SU-DHL-6 (cell line): Measurements from ENCODE around the gene DEDD2.

ENCODE experiments used
- EZH2phosphoT487 ChIP-seq: fragments of 200-600 bp; sonication (generic), shearing (Covaris generic); conservative IDR thresholded peaks from 2 replicates; pipeline ENCODE4 v1.6.1; 2018; ENCODE audit warnings: mild to moderate bottlenecking, antibody characterized with exemption, low read length, moderate library complexity, mixed read lengths
- TF ChIP-seq, protein P1 (sequence below): fragments of 200-600 bp; sonication (generic); IDR thresholded peaks from one replicate; pipeline ENCODE4 v1.5.1; 2017; ENCODE audit warnings: antibody characterized with exemption, mild to moderate bottlenecking, low read length, moderate library complexity; ENCODE audit not compliant: insufficient read depth, poor library complexity, severe bottlenecking

DNA sequence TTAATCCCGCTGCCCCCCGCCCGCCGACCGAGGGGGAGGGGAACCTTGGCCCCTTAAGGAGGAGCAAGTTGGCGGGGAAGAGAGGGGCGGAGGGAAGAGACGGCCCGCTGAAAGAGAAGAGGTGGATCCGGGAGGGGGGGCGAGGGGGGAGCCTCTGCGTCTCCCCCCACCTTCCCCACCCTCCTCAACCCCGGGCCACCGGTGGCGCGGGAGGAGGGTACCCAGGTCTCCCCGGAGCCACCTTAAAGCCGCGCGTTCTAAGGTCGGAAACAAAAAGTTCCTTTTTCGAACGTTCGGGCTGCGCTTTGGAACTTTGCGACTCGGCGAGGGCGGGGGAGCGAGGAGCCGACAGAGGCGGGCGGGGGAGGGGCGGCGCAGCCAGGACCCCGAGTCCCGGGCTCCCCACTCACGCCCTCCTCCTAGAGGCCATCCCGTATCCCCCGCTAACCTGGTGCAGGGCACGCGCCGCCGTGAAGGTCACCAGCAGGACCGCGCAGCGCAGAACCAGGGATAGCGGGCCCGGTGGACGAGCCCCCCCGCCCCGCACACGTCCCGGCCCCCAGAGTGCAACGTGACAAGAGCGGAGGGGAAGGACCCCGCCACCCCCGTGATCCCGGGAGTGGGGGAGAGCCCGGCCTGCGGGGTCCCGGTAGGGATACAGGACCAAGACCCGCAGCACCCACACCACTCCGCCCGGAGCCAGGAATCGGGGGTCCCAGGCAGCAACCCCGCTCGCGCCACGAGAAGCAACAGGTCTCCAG lies 36.8 kb upstream of the DEDD2 start:
- TF ChIP-seq, protein P1, sequence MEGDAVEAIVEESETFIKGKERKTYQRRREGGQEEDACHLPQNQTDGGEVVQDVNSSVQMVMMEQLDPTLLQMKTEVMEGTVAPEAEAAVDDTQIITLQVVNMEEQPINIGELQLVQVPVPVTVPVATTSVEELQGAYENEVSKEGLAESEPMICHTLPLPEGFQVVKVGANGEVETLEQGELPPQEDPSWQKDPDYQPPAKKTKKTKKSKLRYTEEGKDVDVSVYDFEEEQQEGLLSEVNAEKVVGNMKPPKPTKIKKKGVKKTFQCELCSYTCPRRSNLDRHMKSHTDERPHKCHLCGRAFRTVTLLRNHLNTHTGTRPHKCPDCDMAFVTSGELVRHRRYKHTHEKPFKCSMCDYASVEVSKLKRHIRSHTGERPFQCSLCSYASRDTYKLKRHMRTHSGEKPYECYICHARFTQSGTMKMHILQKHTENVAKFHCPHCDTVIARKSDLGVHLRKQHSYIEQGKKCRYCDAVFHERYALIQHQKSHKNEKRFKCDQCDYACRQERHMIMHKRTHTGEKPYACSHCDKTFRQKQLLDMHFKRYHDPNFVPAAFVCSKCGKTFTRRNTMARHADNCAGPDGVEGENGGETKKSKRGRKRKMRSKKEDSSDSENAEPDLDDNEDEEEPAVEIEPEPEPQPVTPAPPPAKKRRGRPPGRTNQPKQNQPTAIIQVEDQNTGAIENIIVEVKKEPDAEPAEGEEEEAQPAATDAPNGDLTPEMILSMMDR = no peak
- no peak for TF ChIP-seq EZH2phosphoT487
